DMS114 treated with DMSO at 0.1 percent for 48 hours (cell line): ENCODE measurements around the gene FETUB.

ENCODE experiments used
- DNase-seq: peaks from one replicate; lab custom pipeline; 2025; ENCODE audit not compliant: unreplicated experiment; lab: John Stamatoyannopoulos, UW

The FETUB gene

GRCh38 chr3:186612721-186613636, 27.2 kb upstream of the FETUB start, which contains the start of gene AHSG:
Gene AHSG (plus strand): TSS chr3:186613060. CDS start chr3:186613142, 82 bp downstream.
- DNase-seq: no peak

GRCh38 chr3:186613637-186614265, 26.4 kb upstream of the FETUB start:
- no peak for DNase-seq

- no peak for DNase-seq
Observed at GRCh38 chr3:186614266-186614596, 26.0 kb upstream of the FETUB start.

- DNase-seq: peak; percentile 55
Observed at GRCh38 chr3:186614597-186615483, 25.4 kb upstream of the FETUB start.

- DNase-seq: no peak
Observed at GRCh38 chr3:186616299-186616617, 23.9 kb upstream of the FETUB start.

- peak; percentile 59 for DNase-seq
Observed at GRCh38 chr3:186617036-186617946, 22.9 kb upstream of the FETUB start.

GRCh38 chr3:186618318-186618938, 21.8 kb upstream of the FETUB start:
- DNase-seq: no peak

- no peak for DNase-seq
Observed at GRCh38 chr3:186619787-186620212, 20.4 kb upstream of the FETUB start.

GRCh38 chr3:186620213-186621092, 19.7 kb upstream of the FETUB start:
- no peak for DNase-seq

GRCh38 chr3:186621894-186622650, 18.1 kb upstream of the FETUB start:
- DNase-seq: no peak

GRCh38 chr3:186622651-186623310, 17.4 kb upstream of the FETUB start:
- no peak for DNase-seq

GRCh38 chr3:186624598-186624997, 15.6 kb upstream of the FETUB start:
- DNase-seq: no peak

GRCh38 chr3:186625600-186626042, 14.6 kb upstream of the FETUB start:
- no peak for DNase-seq

- no peak for DNase-seq
Observed at GRCh38 chr3:186626254-186626847, 13.8 kb upstream of the FETUB start.

- no peak for DNase-seq
Observed at GRCh38 chr3:186627852-186628414, 12.3 kb upstream of the FETUB start.

GRCh38 chr3:186628756-186629155, 11.4 kb upstream of the FETUB start:
- DNase-seq: no peak
